Epithelial cell of proximal tubule (primary cell): ENCODE results near the gene CCDC148. TPM values are rescaled to one million over a fixed set of nuclear protein-coding genes. Genes with fewer than 3 reads are reported as not detected.
"Not testable (repeated sequence)": the region's sequence is repeated elsewhere in the genome, so short reads cannot be mapped to it uniquely, and the experiment has no call there.

Experiments used
- DNase-seq: peaks from one replicate; pipeline ENCODE4 v3.0.0-alpha.2; 2011; ENCODE audit warnings: low read depth
- H3K4me3 ChIP-seq: 2 replicates; pipeline ENCODE4 v1.5.1; 2011; ENCODE audit warnings: low read depth, mild to moderate bottlenecking, low read length
- total RNA-seq: library from RNA; depleted of rRNA; stranded (reverse); fragments of >200 nt; gene quantifications from 2 replicates; pipeline ENCODE4 v1.2.3, GENCODE V29; 2015
- TF ChIP-seq, protein P1 (sequence below): conservative IDR thresholded peaks from 2 replicates; pipeline ENCODE4 v1.5.1; 2012; ENCODE audit warnings: low read depth, mild to moderate bottlenecking, low read length

Gene CCDC148
- total RNA-seq, 1 donor from 2014 or later = 0.86 TPM

DNA sequence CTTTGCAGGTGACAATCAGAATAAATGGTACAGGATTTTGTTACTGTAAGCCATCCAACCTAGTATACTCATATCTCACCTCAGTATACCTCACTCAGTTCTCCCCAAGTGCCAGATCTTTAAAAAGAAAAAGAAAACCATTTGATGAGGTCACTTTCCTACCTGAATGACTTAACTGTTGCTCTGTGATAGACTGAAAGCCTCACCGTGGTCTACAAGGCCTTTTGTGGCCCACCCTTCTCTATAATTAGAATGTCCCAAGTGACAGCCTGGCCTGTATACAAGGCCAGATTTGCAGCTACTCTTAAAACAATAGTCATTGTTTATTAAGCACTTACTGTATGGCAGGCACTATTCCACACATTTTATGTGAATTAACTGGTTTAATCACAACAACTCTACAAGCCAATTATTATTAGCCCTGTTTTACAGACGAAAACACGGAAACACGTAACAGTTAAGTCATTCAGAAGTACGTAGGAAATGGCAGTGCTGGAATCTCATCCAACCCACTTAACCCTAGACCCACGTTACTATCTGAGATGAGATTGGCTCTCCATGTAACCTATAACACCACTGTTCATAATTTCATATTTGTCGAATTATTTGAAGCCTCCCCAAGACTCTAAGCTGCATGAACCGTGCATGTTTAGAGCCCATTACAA, 28.5 kb upstream of the CCDC148 start:
- no peak for DNase-seq
- no peak overlapping the region for H3K4me3 ChIP-seq
- TF ChIP-seq, protein P1, sequence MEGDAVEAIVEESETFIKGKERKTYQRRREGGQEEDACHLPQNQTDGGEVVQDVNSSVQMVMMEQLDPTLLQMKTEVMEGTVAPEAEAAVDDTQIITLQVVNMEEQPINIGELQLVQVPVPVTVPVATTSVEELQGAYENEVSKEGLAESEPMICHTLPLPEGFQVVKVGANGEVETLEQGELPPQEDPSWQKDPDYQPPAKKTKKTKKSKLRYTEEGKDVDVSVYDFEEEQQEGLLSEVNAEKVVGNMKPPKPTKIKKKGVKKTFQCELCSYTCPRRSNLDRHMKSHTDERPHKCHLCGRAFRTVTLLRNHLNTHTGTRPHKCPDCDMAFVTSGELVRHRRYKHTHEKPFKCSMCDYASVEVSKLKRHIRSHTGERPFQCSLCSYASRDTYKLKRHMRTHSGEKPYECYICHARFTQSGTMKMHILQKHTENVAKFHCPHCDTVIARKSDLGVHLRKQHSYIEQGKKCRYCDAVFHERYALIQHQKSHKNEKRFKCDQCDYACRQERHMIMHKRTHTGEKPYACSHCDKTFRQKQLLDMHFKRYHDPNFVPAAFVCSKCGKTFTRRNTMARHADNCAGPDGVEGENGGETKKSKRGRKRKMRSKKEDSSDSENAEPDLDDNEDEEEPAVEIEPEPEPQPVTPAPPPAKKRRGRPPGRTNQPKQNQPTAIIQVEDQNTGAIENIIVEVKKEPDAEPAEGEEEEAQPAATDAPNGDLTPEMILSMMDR = no peak

DNA sequence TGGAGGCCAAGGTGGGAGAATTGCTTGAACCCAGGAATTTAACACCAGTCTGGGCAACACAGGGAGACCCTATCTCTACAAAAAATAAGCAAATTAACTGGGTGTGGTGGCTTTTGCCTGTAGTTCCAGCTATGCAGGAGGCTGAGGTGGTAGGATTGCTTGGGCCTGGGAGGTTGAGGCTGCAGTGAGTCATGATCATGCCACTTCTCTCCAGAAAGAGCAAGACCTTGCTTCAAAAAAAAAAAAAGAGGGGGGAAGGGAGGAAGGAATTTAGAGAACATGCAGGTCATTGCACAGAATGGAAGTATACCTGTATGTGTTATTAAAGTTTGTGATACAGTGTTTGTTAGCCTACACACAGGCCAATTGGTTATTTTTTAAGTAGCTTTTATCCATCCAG, 26.0 kb upstream of the CCDC148 start:
- TF ChIP-seq, protein P1 = no peak
- no peak overlapping the region for H3K4me3 ChIP-seq
- DNase-seq = no peak

DNA sequence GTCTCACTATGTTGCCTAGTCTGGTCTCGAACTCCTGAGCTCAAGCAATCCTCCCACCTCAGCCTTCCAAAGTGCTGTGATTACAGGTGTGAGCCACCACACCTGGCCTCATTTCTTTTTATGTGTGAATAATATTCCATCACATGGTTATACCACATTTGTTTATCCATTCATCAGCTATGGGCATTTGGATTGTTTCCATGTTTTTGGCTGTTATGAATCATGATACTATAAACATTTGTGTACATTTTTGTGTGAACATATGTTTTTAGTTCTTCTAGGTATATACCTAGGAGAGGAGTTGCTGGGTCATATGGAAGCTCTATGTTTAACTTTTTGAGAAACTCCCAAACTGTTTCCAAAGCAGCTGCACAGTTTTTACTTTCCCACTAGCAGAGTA, 24.6 kb upstream of the CCDC148 start:
- DNase-seq = no peak
- TF ChIP-seq, protein P1 = no peak
- H3K4me3 ChIP-seq = no peak overlapping the region

DNA sequence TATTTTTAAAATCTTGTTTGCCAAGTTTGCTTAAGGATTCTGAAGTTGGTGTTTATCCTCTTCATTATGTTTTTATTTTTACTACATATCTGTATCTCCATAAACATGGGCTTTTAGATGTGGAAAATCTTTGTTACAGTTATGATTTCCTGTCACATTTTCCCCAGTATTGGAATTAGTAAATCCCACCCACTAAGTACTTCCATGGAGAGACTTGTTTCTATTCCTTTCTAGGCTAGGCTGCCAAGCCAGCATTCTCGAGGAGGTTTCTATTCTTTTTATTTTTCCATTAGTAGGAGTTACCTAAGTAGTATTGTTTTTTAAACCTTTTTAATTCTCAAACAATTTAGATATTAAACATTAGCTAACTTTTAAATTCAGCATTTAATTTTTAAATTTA, 22.3 kb upstream of the CCDC148 start:
- no peak overlapping the region for H3K4me3 ChIP-seq
- TF ChIP-seq, protein P1 = no peak
- no peak for DNase-seq

DNA sequence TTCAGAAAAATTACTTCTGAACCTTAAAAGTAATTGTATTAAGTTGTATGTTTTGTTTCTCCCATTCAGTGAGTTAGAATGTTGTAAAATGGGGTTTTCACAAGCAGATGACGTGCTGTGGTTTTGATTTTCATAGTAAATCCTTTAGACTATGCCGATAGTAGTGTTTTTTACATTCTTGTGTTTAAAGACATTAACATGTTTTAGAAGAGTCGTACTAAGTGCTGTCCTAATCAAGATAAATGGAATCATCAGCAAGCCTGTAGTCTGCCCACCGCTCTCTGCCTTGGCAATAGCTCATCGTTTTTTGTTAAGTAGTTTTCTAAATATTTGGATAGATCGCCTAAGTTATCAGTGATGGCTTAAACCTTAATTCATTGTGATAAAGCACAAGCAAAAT, 21.7 kb upstream of the CCDC148 start:
- no peak for DNase-seq
- TF ChIP-seq, protein P1 = no peak
- H3K4me3 ChIP-seq = no peak overlapping the region

DNA sequence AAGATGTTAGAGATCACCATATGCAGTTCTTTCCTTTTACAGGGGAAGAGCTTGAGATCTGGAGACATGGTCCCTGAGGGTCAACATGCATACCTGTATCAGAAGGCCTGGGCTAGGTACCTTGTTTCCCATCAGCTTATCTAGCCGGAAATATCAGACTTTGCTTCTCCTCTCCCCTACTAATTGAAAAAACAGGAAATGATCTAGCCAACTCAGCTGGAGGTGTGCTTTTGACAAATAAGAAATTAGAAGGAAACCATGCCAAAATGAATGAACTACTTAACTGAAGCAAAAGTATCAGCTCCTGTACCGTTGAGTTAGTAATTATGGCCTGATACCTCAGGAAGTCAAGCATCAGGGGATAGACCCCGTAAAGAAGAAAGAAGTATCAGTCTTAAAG, 20.6 kb upstream of the CCDC148 start:
- no peak for DNase-seq
- TF ChIP-seq, protein P1 = no peak

DNA sequence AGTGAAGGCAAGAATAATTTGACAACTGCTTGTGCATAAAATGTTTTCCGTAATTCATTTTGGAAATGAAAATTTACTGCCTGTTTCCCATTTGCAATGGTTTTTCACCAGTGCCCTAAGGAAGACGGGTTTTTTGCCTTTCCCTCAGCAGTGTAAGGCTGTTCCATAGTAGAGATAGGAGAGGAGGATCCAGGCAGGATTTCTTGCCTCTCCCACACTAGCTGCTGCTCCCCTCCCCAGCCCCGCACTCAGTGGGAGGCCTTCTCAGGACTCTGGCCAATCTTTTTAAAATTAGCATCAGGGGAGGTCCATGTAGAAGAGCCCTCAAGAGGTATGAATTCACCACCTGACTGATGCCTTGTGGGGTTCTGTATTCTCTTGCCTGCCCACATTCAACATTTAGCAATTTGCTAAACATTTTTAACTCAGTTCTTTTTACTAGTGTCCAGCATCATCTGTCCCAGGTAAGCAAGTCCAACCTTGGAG, 18.0 kb upstream of the CCDC148 start:
- not testable (repeated sequence) for DNase-seq, H3K4me3 ChIP-seq

More for the DNA sequence above, 20.6 kb upstream of the CCDC148 start:
- no peak overlapping the region for H3K4me3 ChIP-seq
